GM20431 (cell line): Measurements from ENCODE around the gene KLK13.

Experiments
- in situ Hi-C: fragments of 300-500 bp; cut with MseI, MboI; formaldehyde crosslinking; loops from one replicate; pipeline ENCODE4 v1.15.0; 2020; ENCODE audit warnings: low sequenced_read_pairs; ENCODE audit not compliant: unreplicated experiment

Gene KLK13, protein sequence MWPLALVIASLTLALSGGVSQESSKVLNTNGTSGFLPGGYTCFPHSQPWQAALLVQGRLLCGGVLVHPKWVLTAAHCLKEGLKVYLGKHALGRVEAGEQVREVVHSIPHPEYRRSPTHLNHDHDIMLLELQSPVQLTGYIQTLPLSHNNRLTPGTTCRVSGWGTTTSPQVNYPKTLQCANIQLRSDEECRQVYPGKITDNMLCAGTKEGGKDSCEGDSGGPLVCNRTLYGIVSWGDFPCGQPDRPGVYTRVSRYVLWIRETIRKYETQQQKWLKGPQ

DNA sequence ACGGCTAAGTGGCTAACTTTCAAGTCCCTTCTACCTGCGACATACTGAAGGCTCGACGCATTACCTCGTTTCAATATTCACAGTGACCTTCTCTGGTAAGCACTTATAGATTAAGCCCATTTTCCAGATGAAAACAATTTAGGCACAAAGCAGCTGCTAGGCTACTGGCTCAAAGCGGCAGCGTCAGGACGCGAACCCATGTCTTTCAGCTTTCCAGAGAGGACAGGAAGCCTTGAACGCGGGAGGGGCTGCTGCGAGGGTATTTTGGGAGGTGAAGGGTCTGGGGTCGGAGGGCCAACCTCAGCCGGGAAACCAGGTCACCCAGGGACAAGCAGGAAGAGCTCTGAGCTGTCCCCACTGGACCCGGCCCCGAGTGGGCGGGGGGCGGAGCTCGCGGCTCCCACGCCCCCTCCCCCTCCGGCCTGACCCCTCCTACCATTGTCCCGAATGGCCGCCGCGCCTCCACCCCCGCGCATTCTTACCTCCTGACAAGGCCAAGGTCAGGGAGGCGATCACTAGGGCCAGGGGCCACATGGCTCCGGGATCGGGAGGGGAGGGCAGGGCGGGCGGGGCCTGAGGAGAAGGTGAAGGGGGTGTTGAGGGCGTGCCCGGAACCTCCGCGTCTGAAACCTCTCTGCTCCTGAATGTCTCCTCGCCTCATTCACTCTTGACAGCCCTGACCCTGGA, at the start of gene KLK13:
Gene KLK13, minus strand, starts transcription at position 559 of the 687 bp plus-strand sequence. Its CDS starts 25 bp downstream, at position 534.
- in situ Hi-C loops, result no loop called here

DNA sequence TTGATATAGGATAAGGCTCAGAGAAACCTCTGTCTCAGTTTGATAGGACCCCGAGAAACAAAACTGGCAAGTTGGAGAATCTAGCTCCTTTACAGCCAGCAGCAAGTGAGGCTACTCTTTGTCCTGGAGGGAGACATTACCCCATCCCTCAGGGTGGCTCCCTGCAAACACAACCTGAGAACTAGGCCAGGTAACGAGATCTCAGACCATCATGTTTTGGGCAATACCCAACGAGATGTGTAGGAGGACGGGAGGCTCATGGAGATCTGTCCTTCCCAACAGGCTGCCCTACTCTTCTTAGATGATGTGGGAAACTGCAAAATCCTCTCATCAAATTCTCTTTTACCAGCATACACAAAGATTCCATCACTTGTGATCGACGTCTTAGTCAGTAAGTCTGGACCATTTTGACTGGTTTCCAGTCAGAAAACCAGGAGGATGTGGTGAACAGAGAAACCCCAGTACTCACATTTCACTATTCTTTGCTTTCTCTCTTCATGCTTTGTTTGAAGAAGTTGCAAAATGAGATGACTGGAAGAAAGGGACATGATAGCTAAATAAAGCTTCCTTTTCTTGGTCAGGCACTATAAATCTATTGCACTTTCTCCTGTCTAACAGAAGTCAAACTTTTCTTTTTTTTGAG, 49.3 kb upstream of the KLK13 start:
- in situ Hi-C loops, result no loop called here

DNA sequence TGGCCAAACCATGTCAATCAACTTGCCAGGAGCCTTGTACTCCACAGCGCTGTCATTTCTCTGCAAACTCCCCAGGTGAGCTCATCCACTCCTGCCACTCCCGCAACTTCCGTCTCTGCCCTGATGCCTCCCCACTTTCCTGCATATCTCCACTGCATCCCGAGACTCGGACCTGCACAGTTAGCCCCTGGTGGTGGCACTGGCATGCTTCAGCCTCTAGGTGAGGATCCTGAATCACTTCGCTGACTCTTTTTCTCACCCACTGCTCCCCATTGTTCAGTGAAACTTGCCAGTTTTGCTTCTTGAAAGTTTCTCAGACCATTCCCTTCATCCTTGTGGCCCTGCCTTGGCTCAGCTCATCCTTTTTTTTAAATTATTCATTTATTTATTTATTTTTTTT, 46.7 kb upstream of the KLK13 start:
- in situ Hi-C loops, result no loop called here

DNA sequence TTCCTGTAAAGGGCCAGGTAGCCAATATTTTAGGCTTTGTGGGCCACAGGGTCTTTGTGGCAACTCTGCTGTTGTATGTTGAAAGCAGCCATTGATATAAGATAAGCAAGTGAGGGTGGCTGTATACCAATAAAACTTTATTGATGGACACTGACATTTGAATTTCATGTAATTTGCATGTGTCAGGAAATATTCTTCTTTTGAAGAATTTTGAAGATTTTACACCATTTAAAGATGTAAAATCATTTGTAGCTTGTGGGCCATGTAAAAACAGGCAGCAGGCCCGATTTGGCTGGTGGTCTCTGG, 45.7 kb upstream of the KLK13 start:
- in situ Hi-C loops, result no loop called here

DNA sequence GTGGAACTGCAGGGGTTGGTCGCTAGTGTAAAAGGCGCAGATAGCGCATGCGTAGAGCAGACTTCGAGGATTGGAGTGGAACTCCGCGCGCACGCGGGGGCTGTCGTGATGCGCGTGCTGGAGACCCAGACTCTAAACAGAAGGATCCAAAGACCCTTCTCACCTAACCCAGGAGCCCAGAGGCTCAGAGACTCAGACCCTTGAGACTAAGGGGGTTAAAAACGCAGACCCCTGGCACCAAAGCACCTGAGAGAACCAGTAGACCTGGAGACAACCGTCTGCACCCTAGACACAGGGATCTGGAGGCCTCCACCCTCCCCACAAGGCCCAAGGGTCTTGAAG, 43.9 kb upstream of the KLK13 start:
- in situ Hi-C loops, result no loop called here

DNA sequence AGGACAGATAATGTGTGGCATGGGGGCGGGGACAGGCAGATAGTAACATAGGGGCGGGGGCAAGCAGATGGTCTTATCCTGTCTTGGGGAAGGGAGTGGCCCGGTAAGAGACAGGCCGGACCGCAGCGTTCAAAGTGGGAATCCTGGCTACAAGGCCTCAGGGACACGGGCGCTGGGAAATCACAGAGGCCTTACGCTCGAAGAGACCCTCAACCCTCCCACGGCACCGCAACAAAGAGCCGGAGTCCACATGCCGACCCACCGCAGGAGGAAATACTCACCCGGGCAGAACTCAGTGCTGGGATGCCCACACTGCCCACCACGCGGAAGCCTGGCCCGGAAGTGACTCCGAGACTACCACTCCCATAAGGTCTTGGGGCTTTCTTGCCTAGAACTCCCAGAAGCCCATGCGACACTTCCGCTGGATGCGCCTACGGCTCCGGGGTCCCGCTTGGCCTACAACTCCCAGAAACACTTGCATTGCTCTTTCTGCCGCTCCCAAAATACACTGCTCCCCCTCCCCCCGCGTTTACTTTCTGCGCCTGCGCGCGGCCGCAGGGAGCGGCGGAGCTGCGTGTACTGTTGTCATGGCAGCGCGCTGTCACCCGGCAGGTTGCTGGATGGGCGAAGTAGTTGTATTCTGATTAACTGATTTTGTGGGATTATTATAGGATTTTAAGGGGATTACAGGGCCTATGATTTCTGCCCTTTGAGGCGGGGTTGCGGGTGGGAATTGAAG, 43.3 kb upstream of the KLK13 start, which contains the start of gene CTU1:
Gene CTU1, minus strand, starts transcription at position 344 of the 739 bp plus-strand sequence. CDS start 3,840 bp downstream, outside the sequence.
- in situ Hi-C loops, result no loop called here

DNA sequence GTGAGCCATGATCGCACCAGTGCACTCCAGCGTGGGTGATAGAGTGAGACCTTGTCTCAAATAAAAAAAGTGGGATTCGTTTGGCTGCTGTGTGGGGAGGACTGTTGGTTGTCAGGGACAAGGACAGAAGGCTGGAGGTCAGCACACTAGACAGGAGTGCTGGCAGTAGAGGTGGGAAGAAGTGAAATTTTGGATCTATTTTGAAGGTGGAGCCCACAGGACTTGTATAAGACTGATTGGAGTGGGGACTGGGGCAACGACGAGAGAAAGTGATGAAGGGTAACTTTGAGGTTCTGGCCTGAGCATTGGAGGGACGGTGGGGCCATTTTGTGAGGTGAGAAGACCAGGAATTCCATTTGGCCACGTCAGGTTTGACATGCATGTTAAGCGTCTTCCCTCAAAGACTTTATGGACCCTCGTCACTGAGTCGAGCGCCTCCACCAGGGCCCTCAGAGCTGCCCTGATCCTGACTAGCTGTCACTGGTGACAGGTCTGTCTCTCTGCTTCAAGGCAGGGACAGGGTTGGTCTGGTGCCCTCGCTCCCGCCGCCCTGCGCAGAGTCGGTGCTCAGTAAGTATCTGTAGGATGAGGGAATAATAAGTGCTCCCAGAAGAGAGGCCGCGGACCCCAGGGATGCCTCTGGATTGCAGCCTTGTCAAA, 42.6 kb upstream of the KLK13 start:
- in situ Hi-C loops, result no loop called here

DNA sequence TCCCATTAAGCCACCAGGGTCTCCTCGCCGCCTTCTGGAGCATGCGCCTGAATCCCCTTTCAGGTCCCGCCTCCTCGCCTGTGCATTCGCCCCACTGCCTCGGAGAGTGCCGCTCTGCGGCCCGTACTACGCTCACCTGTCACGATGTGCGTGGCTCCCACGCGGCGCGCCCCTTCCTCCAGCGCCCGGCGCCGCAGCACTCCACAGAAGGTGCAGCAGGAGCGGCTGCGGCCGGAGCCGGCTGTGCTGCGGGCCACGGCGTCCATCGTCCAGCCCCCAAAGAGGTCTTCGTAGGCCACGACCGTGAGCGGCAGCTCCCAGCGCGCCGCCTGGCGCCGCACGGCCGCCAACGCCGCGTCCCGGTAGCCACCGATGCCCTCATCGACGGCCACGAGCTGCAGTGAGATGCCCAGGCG, 39.0 kb upstream of the KLK13 start:
- in situ Hi-C loops, result no loop called here

DNA sequence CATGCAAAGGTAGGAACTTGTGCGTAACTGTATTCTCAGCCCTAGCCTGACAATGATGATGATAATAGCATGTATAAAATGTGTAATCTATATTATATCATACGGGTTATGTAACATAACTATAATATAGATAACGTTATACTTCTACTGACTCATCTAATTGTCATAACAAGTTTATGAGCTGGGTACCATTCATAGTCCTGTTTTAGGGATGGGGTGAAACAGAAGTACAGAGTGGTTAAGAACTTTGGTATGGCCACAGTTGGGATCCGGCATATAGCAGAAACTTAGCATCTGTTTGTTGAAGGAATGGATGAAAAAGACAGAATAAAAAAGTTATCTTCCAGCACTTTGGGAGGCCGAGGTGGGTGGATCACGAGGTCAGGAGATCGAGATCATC, 38.1 kb upstream of the KLK13 start:
- in situ Hi-C loops, result no loop called here

DNA sequence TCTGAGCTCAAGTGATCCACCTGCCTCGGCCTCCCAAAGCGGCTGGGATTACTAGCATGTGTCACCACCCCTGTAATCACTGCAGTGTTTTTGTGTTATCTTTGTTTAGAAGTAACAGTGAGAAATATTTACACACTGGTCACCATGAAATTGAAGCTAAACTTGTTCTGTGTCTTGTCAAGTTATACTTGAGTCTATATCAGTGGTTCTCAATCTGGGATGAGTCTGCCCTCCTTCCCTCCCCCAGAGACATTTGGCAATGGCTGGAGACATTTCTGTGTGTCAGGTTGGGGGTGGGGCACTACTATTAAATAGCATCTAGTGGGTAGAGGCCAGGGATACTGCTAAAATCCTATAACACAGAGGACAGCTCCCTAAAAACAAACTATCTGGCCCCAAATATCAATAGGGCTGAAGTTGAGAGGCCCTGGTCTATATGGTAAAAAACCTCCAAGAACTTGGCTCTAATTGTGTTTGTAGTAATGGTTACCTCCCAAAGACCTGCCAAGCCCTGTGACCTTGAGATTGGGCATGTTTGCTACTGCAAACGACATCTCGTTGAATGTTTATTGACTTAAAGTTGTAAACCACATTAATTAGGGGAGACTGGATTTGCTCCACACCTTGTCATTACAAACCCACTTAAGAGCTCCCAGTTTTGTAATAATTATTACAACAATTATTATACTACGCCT, 36.4 kb upstream of the KLK13 start:
- in situ Hi-C loops, result no loop called here

DNA sequence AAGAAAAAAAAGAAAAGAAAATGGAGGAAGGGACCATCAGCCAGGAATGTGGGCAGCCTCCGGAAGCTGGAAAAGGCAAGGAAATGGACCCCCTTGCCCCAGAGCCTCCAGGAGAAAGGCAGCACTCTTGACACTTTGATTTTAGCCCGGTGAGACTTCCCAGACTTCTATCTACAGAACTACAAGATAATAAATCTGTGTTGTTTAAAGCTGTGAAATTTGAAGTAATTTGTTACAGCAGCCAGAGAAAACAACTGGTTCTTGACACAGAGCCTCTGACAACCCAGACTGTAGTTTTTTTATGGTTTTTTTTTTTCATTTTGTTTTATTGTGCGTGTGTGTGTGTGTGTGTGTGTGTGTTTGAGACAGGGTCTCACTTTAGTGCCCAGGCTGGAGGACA, 35.7 kb upstream of the KLK13 start:
- in situ Hi-C loops, result no loop called here

DNA sequence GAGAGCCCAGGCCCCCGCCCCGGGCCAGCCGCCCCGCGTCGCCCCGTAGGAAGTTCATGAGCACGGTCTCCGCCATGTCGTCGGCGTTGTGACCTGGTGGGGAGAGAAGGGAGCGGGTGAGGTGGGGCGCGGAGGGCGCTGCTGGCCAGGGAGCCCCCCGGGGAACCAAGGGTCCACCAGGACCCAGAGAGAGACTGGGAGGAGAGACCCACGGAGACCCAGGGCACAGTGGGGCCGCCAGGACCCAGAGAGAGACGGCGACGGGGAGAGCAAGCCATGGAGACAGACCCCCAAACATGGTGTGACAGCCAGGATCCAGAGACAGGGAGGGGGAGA, 34.1 kb upstream of the KLK13 start:
- in situ Hi-C loops, result no loop called here

DNA sequence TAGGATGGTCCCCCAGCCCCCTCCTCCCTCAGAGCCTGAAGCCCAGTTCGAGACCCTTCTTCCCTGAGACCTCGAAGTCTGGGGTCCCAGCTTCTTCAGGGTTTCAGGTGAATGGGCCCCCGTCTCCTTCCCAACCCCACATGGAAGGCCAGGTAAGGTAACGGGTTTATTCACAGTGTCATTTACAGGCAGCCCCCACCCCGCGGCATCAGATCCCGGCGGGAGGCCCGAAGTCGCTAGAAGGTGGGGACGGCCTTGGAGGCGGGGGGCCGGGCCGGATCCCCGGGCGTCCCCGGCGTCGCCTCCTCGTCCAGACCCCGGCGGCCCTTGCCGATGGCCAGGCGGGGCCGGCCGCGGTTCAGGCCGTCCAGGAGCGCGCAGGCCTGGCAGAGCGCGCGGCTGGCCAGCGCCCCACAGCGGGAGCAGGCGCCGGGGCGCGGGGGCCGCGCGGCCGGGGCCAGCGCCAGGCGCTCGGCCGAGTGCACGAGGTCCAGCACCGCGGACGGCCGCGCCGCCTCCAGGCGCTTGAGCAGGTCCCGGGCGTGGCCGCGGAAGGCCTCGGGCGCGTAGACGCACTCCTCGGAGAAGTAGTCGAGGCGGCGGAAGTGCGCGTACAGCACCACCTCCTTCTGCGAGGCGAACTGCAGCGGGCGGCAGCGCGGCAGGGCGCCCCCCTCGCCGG, 33.6 kb upstream of the KLK13 start:
- in situ Hi-C loops, result no loop called here

DNA sequence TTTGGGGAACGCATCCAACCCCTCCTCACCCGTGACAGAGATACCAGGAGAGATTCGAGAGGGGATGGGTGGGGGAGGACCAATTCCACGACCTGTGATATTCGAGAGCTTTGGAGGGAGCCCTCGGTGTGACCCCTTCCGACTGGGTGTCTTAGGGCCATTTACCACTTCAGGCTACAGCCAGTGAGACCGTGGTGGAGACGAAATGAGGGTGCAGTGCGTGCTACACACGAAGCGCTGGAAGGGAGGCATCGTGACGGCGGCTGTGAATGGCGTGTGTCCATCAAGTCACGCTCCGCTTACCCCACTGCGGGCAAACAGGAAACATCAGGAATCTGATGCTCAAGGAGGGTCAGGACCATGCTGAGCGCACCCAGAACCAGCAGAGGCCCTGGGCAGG, 32.9 kb upstream of the KLK13 start:
- in situ Hi-C loops, result no loop called here

DNA sequence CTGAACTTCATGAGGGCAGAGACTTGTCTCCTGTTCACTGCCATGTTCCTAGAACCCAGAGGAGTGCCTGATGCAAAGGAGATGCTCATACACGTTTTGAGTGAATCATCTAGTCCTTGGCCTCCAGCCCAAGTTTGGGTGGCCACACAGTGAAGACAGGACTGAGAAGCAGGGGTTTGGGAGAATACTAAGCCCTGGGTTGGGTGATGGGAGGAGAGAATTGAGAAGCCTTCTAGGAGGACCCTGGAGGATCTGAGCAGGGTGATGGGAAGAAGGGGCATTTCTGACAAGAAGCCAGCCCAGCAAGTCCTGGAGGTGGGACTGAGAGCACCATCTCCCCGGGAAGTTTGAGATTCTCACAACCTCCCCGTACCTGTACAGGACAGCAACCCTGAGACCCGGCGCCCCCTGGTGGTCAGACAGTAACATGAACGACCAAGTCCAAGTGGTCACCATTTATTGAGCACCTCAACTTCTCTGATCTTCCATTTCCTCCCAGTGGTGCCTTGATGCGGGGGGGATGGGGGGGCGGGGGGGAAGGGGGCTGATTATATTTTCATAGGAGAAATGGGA, 32.4 kb upstream of the KLK13 start:
- in situ Hi-C loops, result no loop called here

DNA sequence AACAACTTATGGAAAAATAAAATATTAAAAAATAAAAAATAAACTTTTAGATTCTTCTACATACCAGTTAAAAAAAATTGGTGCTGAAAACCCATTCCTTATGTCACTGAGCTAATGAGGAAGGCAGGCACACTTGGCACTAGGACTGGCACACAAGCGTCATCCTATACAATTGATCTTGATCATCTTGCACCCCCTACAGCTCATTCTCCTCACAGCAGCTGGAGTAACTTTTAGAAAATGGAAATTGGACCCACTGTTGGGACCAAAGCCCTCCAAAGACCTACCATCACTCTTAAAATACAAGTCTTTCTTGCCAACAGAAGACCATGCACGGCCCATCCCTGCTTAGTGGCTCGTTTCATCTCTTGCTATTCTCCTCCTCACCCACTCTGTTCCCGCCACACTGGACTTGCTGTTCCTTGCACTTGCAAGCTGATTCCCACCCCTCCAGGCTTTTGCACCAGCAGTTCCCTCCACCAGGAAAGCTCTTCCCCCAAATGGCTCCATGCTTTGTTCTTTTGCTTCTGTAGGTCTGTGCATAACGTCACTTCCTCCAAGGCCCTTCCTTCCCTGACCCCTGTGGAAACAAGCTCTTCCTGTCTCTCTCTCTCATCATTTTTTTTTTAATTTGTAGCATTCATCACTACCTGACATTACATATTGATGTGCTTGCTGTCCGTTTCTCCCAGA, 31.7 kb upstream of the KLK13 start:
- in situ Hi-C loops, result no loop called here

DNA sequence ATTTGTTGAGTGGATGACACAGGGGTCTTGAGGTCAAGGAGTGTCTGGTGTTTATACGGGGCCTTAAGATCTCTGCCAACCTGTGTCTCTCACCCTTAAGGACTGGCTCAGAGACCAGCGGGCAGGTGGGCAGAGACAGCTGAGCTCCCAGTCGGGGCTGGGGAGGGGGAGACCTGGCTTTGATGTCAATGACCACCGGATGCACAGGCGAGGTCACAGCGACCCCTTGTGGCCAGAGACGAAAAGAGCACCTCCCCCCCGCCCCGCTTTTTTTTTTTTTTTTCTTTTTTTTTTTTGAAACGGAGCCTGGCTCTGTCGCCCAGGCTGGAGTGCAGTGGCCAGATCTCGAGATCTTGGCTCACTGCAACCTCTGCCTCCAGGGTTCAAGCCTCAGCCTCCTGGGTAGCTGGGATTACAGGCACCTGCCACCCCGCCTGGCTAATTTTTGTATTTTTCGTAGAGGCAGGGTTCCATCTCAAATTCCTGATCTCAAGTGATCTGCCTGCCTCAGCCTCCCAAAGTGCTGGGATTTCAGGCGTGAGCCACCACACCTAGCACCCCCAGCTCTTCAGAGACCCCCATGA, 29.9 kb upstream of the KLK13 start:
- in situ Hi-C loops, result no loop called here
